NCI-H82 treated with DMSO at 0.1 percent for 48 hours (cell line): ENCODE measurements around the gene ONECUT3.
A peak's percentile ranks its signal among the peaks of the same experiment; 100 is the strongest.
"Not testable (repeated sequence)": the region's sequence is repeated elsewhere in the genome, so short reads cannot be mapped to it uniquely, and the experiment has no call there.

Experiments
- DNase-seq: peaks from one replicate; lab custom pipeline; 2025; ENCODE audit not compliant: unreplicated experiment; lab: John Stamatoyannopoulos, UW

ONECUT3 gene

DNA sequence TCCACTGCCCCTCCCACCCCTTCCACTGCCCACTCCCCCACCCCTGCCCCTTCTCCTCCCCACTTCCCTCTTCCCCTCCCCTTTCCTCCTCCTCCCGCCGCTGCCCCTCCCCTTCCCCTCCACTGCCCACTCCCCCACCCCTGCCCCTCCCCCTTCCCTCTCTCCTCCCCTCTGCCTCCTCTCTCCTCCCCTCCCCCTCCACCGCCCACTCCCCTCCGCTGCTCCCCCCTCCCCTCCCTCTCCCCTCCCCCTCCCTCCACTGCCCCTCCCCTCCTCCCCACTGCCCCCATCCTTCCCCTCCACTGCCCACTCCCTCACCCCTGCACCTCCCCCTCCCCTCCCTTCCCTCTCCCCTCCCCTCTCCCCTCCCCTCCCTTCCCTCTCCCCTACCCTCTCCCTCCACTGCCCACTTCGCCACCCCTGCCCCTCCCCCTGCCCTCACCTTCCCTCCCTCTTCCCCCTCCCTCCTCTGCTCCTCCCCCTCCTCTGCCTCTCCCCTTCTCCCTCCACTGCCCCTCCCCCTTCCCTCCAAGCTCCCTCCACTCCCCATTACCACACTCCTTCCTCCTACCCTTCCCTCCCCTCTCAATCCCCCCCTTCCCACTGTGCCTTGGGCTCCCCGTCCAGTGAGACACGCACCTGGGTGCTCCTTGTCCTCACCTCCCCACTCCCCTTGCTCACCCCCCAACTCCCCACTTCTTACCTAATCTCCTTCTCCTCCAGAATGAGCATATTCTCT, 36.9 kb downstream of the ONECUT3 start:
- no peak for DNase-seq

DNA sequence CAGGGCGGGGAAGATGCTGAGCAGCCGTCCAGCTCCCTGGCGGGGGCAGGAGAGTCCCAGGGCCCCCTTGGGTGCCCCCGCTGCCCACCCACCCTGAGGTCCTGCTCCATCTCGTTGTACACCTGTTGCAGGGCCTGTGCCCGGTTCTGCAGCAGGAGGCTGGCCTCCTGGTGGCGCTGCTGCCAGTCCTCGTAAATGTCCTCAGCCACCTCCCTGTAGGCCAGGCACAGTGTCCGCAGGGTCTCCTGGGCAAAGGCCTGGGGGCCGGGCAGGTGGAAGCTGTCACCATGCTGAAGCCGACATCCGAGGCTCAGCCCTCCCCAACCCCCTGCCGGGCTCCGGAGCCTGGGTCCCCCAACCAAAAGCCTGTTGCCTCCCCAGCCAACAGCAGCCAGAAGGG, 38.6 kb downstream of the ONECUT3 start:
- DNase-seq, result no peak

DNA sequence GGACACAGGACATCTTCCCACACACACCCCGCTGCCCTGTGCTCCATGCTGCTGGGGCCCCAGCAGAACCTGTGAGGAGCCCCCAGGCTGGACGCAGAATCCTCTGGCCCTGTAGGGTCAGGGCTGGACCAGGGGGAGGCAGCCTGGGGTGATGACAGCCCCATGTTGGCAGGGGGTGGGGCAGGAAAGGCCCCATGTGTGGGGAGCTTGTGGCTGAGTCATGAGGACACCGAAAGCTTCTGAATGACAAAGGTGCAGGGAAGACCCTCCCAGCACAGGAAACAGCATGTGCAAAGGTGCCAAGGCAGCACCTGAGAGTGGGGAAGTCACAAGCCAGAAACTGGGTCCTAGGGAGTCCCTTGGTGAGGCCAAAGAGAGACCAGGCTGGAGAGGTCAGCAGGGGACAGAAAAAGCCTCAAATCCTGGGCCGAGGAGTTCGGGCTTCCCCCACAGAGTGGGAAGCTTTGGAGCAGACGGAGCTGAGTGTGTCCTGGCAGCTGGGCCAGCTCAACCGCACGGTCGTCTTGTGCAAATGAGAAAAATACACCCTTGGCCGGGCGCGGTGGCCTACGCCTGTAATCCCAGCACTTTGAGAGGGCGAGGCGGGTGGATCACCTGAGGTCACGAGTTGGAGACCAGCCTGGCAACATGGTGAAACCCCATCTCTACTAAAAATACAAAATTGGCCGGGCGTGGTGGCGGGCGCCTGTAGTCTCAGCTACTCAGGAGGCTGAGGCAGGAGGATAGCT, 41.3 kb downstream of the ONECUT3 start:
- no peak for DNase-seq

GRCh38 chr19:1796395-1797142, 43.3 kb downstream of the ONECUT3 start:
- no peak for DNase-seq

- not testable (repeated sequence) for DNase-seq
Observed at GRCh38 chr19:1797313-1797712, 44.0 kb downstream of the ONECUT3 start.

GRCh38 chr19:1799695-1800342, 46.5 kb downstream of the ONECUT3 start:
- no peak for DNase-seq

- DNase-seq, result no peak
Observed at GRCh38 chr19:1804858-1805257, 51.6 kb downstream of the ONECUT3 start.

DNA sequence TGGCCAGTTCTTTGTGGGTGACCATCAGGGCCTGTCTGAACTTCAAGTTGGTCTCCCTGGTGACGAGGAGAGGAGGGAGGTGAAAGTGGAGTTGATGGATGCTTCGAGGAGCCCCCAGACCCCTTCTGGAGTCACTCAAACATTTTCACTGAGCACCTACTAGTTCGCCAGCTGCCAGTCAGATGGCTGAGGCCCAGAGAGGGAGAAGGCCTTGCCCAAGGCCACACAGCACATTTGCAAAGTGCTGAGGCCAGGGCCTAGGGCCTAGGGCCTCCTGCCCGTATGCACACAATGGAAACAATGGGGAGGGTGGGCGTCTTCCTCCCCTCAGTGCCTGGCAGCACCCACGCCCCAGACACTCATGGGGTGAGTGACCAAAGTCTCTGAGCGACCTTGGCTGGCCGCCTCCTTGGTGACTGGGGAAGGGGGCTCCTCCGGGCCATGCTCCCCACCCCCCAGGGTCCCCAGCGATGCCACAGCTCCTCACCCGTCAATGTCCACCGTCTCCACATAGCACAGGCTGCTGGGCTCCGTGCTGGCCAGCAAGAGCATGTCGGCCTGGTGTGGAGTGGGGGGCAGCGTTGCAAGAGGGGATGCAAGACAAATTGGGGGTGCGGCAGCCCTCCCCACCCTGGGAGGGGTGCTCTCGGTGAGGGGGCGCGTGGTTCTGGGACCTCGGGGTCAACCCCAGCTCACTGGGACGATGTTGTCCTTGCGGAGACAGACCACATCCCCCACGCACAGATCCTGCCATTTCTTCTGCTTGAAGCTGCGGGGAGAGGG, 52.3 kb downstream of the ONECUT3 start:
- no peak for DNase-seq

GRCh38 chr19:1806184-1807029, 53.1 kb downstream of the ONECUT3 start:
- no peak for DNase-seq

DNA sequence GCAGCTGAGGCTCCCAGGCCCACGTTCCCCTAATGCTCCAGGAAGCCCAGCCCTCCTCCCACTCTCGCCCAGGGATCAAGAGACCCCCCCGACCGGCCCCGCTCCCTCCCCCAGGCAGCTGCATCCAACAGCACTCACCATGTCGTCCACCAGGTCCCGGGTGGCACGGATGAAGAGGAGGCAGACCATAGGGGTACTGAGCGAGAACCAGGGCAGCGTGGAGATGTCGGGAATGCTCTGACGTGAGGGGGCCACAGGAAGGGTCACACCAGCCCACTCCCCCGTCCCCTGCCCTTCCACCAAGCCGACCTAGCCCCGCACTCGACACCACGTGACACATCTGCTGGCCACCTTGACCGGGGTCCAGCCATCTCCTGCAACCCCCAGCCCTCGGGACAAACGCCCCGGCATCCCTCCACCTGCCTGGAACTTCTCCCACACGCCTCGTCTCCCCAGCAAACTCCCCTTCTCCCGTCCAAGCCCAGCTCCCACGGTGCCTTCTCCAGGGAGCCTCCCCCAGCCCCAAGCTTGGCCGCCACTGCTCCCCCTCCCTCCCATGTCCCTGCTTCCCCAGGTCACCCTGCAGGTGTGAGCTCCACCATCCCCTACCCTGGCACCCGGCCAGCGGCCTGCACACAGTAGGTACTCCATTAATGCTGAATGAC, 53.9 kb downstream of the ONECUT3 start:
- no peak for DNase-seq

DNA sequence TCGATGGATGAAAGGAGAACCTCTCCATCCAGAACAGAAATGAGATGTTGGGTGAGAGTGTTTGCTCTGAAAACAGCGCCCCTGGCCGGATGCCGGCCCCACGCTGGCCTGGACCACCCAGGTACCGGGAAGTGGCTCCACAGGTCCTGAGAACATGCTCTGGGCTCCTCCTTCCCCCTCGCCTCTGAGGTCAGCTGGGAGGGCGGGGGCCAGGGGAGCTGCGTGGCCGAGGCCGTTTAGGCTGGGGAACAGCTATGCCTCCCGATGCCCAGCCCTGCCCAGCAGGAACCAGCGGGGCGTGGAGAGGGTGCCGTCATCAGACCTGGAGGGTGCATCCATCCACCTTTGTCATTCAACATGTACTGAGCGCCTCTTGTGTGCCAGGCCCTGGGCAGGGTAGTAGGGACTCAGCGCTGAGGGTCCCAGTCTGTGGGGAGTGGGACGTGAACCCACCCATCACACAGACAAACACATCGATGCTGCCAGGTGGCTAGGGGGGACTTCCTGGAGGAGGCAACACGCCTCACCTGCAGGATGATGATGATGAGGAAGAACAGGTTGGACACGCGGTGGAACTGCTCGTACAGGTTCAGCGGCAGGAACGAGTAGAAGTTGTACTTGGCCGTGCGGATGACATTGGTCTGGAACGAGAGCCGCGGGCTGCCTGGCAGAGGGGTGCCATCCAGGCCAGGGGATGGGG, 54.5 kb downstream of the ONECUT3 start:
- no peak for DNase-seq

- no peak for DNase-seq
Observed at GRCh38 chr19:1808395-1808731, 55.1 kb downstream of the ONECUT3 start.

- DNase-seq, result no peak
Observed at GRCh38 chr19:1809678-1810077, 56.4 kb downstream of the ONECUT3 start.

DNA sequence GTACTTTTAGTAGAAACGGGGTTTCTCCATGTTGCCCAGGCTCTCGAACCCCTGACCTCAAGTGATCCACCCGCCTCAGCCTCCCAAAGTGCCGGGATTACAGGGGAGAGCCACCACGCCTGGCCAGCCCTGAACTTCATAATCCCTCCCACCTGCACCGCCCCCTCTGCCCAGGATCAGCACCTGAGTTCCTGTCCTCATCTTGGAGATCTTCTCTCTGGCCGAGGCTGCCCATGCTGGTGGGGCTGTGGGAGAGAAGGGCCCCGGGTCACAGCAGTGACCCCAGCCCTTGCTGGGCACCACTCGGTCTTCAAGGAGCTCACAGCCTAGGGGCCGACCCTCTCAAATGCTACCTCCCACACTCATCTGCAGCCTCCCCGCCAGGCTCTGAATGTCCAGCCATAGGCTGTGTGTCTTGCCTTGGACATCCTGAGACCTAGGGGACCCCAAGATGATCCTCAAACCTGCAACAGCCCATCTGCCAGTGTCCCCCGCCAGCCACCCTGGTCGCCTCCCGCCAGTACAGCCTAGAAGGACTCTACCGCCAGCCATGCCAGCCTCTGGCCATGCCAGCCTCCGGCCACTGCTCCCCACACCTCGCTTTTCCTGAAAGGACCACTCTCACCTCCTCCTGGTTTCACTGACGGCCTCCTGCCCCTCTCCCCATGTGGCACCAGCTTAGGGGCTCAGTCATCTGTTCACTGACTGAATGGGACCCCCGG, 57.3 kb downstream of the ONECUT3 start:
- DNase-seq, result no peak

DNA sequence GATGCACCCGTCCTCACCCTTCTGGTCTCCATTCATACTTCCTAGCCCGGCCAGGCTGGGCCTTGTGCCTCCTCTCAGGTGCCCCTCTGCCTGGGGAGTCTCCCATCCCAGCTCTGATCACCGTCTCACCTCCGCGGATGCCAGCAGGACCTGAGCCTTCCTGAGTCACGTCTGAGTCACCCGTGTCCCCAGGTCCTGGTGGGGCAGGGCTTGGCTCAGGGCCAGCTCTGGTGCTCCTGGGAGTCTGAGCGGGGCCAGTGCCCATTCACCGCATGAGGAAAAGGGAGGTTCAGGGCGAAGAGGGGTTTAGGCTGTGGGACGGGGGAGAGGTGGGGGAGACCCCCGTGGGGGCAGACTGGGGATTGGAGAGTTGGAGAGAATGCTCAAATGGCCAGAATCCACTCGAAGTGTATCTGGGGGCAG, 58.2 kb downstream of the ONECUT3 start:
- DNase-seq, result no peak

- no peak for DNase-seq
Observed at GRCh38 chr19:1811942-1812425, 58.7 kb downstream of the ONECUT3 start, which contains the start of gene ATP8B3. ATP8B3 (minus strand) TSS chr19:1812276; CDS start chr19:1811736, 540 bp downstream.

DNA sequence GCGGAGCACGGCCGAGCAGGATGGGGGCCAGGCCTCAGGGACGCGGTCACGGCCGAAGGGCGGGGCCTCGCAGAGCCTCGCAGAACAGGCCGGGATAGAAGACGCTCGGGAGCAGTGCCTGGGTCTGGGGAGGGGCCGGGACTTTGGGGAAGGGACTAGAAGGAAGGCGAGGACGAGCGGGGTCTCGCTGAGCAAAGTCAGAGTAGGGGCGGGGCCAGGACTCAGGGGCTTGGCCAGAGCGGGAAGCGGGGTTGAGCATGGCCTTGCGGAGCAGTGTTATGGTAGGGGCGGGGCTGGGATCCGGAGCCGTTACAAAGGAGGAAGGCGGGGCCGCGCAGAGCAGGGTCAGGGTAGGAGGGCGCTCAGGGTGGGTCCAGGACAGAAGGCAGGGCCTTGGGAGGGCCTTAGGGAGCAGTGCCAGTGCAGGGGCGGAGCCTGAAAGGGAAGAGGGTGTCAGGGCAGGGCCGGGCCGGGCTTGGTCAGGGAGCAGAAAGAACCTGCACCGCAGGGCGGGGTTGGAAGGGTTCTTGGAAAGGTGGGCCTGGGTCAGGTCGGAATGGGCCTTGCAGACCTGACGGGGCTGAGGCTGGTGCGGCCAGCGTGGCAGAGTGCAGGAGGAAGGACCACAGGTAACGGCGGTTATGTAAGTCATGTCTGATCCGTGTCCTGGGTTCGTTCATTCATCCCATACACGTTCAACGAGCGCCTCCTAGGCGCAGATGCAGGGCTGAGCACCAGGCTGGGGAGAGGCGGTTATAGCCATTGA, 59.3 kb downstream of the ONECUT3 start:
- peak; percentile 85 for DNase-seq
